ENCODE data around the gene COL27A1.

DNA sequence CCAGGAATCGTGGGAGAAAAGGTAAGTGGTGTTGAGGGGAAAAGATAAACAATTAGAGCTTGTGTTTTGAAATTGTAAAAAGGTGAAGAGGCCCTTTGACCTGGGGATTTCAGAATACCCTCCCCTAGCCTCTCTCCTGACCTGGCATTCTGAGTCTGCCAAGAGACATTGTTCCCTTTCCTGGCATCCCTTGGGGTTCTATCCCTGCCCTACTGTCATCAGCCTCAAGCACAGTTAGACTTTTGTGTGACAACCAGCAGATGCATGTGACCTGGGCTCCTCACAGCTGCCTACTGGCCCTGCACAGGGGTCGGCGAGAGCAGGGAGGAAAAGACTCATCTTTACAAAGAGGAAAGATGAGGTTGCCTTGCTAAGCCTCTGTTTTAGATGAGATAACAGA is 95.3 kb downstream of the COL27A1 start:
- TF ChIP-seq POLR2AphosphoS5 (IDR thresholded peaks at IDR 0.05): no peak
- no peak for TF ChIP-seq CTCF (IDR thresholded peaks at IDR 0.05)
- TF ChIP-seq POLR2A (IDR thresholded peaks at IDR 0.05): no peak
